Omental fat pad (tissue), 4 donors: ENCODE data around the gene GFER. TPM values are rescaled to one million over a fixed set of nuclear protein-coding genes. Genes with fewer than 3 reads are reported as not detected.

Experiments
- ATAC-seq: fragments of 150-250 bp; one replicate; pipeline ENCODE4 v1.9.1; 2016; ENCODE audit warnings: mild to moderate bottlenecking, moderate library complexity; ENCODE audit not compliant: low FRiP score
- DNase-seq: peaks from one replicate; pipeline ENCODE4 v3.0.0-alpha.2; 2019; ENCODE audit warnings: low spot score
- CTCF ChIP-seq, 3 donors: fragments of 450-650 bp; IDR thresholded peaks; one replicate each; pipeline ENCODE4 v1.5.1; 2016 to 2017; ENCODE audit warnings: antibody characterized with exemption in 3 of 3, mild to moderate bottlenecking in 3 of 3, moderate library complexity in 2 of 3
- total RNA-seq, 4 donors: library from RNA; depleted of rRNA; stranded (reverse); fragments of >200 nt; gene quantifications; one replicate each; pipeline ENCODE4 v1.1.0, GENCODE V29; 2016

Gene GFER
- total RNA-seq, 4 donors from 2014 or later, result 11.9 to 18.4 (median 16.0) TPM

GRCh38 chr16:1941162-1942046, 42.6 kb upstream of the GFER start:
- no peak for TF ChIP-seq CTCF (IDR thresholded peaks at IDR 0.05)
- ATAC-seq (no peak), DNase-seq (no peak)

- ATAC-seq (no peak), DNase-seq (no peak)
- no peak for TF ChIP-seq CTCF (IDR thresholded peaks at IDR 0.05)
Observed at GRCh38 chr16:1942047-1942809, 41.8 kb upstream of the GFER start.

DNA sequence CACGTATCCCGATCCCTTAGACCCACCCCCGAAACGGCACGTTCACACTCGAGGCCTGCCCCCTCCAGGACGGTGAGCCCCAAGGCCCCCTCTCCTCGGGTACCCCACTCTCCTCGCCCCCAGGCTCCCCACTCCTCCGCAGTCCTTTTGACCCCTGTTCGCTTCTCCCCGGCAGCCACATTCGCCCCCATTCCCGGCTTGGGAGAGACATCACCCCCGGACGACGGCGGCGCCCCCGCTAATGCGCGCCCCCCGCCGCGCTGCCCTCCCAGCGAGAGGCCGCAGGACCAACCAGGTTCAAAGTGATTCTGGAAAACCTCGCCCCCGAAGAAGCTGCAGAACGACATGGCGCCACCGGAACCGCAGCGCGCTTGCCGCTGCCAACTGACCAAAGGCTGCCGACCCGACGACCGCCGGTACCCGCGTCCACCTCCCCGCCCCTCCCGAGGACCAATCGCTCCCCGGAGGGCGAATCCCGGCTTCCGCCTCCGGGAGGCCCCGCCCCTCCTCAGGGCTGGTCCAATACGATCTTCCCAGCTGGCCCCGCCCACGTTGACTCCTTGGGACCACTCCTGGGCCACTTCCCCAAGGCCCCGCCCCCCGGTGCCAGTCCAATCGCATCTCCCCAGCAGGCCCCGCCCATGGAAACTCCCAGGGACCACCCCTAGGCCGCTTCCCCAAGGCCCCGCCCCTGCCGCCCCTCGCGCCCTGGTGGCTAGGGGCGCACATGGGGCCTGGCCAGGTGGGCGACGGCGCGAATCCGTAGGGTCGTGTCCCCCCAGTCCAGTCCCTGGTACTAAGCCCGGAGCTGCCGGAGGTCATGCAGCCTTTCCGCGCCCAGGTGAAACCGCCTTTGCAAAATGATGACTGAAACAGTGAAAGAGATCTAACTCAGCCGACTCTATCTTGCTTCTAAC, 40.9 kb upstream of the GFER start, which contains the start of gene MSRB1:
MSRB1 (minus strand) TSS at position 390 of the 917 bp plus-strand sequence; CDS start at position 347, 43 bp downstream.
- TF ChIP-seq CTCF (IDR thresholded peaks at IDR 0.05), result no peak
- peak; percentile 99 for DNase-seq
- peak; percentile 97 for ATAC-seq

- TF ChIP-seq CTCF (IDR thresholded peaks at IDR 0.05), result no peak
- no peak for DNase-seq
- ATAC-seq, result no peak
Observed at GRCh38 chr16:1944612-1945199, 39.3 kb upstream of the GFER start.

DNA sequence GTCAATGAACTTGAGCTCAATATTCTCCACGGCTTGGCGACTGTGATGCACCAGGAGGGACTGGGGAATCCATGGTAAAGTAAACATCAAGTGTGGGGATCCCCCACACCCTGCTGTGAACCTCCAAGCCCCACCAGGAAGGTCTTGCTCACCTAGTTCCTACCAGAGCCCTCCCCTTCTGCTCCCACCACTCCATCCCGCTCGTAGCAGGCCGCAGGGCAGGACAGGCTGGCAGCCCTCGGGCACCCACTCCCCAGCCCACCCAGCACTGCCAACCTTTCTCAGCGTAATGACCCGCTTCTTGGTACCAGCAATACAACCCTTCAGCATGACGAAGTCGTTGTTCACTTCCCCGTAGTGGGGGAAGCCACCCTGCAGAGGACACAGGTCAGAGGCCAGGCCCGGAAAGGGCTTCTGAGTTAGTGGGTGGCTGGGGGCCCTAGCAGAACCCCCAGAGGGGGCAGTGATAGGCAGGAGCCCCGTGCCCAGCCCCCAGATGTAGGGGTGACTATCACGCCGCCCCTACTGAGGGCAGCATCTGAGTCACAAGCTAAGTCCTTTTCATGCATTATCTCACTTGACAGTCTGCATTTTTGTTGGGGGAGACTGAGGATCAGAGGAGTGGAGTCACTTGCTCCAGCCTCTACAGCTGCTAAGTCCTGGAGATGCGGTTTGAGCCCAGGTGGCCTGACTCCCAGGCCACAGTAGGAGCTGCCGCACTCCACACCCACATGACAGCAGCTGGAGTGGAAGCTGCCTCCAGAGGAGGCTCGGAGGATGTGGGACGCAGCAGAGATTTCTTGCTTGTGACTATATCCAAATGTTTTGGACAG, 38.2 kb upstream of the GFER start:
- no peak for ATAC-seq
- no peak for TF ChIP-seq CTCF (IDR thresholded peaks at IDR 0.05)
- no peak for DNase-seq
